NCI-H2107 treated with DMSO at 0.1 percent for 48 hours (cell line): ENCODE data around the gene CENPVL1.
"Not testable (repeated sequence)": the region's sequence is repeated elsewhere in the genome, so short reads cannot be mapped to it uniquely, and the experiment has no call there.

ENCODE experiments used
- DNase-seq: peaks from one replicate; lab custom pipeline; 2025; ENCODE audit not compliant: unreplicated experiment; lab: John Stamatoyannopoulos, UW

CENPVL1 gene

DNA sequence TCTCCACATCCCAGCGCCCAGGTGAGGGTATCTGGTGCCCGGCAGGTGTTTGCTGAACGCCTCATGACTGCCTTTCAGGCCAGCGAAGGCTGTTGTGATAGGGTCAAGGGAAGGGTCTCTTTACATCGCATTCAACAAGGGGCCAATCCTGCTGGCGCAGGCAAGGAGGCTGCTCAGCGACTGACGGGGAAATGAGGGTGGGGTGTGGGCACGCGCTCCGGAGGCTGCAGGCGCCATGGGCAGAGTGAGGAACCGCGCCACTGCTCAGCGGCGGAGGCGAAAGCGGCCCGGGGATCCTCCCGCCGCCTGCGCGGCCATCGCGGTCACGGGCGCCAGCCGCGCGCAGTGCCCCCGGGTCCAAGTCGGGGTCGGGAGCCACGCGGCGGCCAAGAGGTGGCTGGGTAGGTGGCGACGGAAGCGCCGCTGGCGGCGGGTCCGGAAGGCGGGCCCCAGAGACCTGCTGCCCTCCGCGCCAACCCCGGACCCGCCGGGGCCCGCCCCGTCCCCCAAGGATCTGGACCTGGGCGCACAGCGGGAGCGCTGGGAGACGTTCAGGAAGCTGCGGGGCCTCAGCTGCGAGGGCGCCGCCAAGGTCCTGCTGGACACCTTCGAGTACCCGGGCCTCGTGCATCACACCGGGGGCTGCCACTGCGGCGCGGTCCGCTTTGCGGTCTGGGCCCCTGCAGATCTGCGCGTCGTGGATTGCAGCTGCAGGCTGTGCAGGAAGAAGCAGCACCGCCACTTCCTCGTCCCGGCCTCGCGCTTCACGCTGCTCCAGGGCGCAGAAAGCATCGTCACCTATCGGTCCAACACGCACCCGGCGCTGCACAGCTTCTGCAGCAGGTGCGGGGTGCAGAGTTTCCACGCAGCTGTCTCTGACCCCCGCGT, at the start of gene CENPVL1:
CENPVL1 (plus strand) TSS at position 236 of the 888 bp plus-strand sequence; CDS start at position 236, 0 bp downstream.
- not testable (repeated sequence) for DNase-seq

DNA sequence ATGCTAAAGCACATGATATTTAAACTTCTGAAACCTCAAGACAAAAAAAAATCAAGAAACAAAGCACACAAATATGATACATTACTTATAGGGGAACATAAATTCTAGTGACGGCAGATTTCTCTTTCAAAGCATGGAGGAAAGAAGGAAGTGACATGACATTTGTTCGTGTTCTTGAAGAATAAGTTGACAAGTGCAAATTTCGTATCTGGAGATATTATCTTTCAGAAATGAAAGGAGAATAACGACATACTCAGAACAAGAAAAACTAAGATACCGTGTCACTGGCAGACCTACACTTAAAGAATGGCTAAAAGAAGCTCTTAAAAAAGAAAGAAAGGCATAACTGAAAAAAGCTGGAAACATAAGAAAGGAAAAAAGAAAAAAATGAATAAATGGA, 44.3 kb upstream of the CENPVL1 start:
- DNase-seq, result no peak

DNA sequence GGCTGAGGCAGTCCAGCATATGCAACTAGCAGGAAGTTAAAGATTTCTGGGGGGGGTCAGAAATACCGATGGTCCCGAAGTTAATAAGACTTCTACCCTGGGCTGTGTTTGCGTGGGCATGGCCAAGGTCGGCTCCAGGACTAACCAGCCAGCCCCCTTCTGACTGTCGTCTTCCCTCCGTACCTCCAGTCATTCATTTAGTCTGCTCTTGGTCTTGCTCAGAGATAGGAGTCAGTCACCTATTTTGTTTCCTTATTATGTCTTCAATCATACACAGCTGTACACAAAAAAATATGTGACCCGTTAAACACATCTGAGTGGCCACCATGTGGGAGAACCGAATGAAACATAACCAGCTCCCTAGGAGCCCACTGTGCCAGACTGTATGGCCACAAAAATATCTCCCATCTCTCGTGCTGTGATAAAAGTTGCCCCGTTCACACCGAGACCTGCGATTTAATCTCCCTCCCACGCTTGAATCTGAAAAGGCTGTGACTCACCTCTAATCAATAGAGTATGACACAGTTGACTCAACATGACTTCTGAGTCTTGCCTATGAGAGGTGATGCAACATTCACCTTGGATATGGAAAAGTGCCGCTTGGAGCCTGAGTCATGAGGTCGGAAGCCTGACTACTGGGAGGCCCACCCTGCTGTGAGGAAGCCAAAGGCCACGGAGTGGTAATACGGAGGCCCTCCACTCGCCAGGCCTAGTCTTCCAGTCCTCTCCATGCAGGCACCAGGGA, 30.5 kb upstream of the CENPVL1 start:
- DNase-seq, result not testable (repeated sequence)

DNA sequence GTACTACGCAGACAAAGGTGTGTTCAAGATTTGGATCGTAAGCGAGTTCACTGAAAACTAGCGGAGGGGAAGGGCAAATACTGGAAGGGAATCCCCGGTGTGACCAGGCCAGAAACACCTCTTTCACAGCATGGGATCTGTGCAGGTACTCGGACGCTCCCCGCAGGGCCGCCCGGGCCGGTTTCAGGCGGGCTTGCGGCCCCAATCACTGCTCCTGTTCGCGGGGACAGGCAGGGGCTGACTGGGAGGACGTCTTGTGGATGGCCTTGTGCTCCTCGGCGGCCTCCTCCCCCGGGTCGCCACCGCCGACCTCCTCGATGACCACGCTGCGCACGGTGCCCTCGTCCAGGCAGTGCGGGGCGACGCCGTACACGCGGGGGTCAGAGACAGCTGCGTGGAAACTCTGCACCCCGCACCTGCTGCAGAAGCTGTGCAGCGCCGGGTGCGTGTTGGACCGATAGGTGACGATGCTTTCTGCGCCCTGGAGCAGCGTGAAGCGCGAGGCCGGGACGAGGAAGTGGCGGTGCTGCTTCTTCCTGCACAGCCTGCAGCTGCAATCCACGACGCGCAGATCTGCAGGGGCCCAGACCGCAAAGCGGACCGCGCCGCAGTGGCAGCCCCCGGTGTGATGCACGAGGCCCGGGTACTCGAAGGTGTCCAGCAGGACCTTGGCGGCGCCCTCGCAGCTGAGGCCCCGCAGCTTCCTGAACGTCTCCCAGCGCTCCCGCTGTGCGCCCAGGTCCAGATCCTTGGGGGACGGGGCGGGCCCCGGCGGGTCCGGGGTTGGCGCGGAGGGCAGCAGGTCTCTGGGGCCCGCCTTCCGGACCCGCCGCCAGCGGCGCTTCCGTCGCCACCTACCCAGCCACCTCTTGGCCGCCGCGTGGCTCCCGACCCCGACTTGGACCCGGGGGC, 28.2 kb upstream of the CENPVL1 start:
- not testable (repeated sequence) for DNase-seq

DNA sequence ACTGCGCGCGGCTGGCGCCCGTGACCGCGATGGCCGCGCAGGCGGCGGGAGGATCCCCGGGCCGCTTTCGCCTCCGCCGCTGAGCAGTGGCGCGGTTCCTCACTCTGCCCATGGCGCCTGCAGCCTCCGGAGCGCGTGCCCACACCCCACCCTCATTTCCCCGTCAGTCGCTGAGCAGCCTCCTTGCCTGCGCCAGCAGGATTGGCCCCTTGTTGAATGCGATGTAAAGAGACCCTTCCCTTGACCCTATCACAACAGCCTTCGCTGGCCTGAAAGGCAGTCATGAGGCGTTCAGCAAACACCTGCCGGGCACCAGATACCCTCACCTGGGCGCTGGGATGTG, 27.6 kb upstream of the CENPVL1 start, which contains the start of gene CENPVL2:
CENPVL2 (minus strand) TSS at position 112 of the 343 bp plus-strand sequence; CDS start at position 112, 0 bp downstream.
- not testable (repeated sequence) for DNase-seq

DNA sequence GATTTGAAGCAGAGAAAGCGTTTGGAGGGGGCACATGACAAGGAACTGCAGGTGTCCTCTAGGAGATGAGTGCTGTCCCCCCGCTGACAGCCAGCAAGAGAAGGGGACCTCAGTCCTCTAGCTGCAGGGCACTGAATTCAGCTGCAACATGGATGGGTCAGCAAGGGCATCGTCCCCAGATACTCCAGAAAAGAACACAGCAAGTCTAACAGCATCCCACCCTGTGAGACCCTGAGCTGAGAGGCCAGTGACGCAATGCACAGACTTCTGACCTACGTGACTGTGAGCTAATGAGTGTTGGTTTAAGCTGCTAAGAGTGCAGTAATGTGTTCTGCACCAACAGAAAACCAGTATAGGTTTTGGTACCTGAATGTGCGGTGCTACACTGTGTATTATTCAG, 16.1 kb upstream of the CENPVL1 start:
- DNase-seq, result no peak

DNA sequence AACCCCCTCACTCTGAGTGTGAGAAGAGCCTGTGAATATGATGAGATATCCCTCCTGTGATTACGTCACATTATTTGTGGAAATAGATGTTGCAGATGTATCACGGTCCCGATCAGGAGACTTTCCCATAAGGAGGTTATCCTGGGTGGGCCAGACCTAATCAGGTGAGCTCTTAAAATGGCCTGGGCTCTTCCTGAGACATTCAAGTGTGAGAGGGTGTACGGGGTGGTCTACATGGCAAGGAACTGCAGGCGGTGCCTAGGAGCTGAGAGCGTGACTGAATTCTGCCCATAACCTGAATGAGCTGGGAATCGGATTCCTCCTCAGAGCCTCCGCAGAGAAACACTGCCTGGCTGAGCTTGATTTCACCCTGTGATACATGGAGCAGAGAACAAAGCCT, 12.9 kb upstream of the CENPVL1 start:
- no peak for DNase-seq

DNA sequence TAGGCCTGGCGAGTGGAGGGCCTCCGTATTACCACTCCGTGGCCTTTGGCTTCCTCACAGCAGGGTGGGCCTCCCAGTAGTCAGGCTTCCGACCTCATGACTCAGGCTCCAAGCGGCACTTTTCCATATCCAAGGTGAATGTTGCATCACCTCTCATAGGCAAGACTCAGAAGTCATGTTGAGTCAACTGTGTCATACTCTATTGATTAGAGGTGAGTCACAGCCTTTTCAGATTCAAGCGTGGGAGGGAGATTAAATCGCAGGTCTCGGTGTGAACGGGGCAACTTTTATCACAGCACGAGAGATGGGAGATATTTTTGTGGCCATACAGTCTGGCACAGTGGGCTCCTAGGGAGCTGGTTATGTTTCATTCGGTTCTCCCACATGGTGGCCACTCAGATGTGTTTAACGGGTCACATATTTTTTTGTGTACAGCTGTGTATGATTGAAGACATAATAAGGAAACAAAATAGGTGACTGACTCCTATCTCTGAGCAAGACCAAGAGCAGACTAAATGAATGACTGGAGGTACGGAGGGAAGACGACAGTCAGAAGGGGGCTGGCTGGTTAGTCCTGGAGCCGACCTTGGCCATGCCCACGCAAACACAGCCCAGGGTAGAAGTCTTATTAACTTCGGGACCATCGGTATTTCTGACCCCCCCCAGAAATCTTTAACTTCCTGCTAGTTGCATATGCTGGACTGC, 2.8 kb downstream of the CENPVL1 start:
- not testable (repeated sequence) for DNase-seq

DNA sequence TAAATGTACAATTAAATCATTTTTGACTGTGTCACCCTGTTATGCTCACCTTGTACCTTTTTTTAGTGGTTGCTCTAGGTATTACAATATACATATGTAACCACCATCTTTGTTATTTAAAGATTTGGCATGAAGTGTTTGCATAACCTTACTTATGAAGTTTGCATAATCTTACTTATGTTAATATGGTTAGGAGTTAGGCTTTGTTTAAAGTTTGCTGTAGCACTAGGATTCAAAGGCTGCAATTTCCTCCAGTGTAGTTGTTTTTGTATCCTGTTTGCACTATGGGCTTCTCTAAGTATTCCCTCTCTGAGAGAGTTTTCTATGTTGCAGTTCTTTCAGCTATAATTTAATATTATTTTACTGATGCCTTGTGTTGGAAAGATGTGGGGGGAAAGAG, 17.9 kb downstream of the CENPVL1 start:
- no peak for DNase-seq

DNA sequence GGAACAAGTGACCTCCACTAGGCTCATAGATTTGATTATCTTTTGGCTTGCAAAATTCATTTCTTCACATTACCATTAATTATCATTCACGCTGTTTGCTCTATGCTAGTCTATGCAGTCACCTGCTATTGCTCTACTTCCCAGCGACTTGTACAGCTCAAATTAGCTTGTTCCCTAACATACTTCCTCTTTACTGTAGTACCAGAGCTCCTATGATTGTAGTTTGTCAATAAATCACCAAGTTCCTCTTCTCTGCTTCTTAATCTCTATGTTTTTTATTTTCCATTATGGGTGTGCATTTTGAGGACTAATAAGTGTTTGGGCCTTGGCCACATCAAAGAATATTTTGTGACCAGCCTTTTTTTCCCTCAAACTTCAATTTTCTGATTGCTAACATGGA, 26.8 kb downstream of the CENPVL1 start:
- DNase-seq, result no peak

DNA sequence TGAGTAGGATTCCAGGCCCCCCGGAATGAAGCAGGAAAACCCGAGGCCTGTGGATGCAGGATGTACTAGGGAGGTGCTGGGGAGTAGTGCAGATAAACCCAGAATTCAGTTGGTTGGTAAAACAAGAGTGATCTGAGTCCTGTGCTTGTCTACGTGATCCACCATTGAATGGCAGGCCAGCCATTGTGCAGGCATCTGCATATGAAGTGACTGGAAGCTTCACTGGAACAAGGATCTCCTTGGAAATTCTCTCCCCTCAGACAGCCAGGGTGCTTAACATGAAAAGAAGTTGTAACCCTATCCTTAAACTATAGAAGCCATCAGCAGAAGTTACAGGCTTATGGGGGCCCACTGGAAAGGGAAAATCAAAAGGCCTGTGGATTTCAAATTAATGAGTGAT, 32.3 kb downstream of the CENPVL1 start:
- no peak for DNase-seq

DNA sequence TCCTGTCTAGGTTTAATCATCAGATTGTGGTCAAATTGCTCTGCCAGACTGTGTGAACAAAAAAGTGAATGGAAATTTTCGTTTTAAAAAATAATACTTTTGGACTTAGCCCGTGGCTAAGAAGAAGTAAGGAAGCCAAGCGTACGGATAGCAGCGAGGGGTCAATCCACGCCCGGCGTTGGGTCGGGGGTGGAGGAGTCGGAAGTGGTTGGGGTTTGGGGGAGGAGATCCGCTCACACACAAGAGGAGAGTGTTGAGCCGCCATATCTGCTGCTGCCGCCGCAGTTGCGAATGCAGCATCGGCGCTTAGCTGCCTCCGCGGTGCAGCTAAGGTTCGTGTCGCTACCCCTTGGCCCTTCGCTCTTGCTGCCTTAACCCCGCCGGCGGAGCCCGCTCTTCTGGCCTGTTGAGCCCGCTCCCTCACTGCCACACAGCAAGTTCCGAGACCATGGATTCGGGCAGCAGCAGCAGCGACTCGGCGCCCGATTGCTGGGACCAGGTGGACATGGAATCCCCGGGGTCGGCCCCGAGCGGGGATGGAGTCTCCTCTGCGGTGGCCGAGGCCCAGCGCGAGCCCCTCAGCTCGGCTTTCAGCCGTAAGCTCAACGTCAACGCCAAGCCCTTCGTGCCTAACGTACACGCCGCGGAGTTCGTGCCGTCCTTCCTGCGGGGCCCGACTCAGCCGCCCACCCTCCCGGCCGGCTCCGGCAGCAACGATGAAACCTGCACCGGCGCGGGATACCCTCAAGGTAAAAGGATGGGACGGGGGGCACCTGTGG, 33.1 kb downstream of the CENPVL1 start, which contains the start of gene GSPT2:
GSPT2 (plus strand) TSS at position 264 of the 779 bp plus-strand sequence; CDS start at position 449, 185 bp downstream.
- peak; percentile 61 for DNase-seq

DNA sequence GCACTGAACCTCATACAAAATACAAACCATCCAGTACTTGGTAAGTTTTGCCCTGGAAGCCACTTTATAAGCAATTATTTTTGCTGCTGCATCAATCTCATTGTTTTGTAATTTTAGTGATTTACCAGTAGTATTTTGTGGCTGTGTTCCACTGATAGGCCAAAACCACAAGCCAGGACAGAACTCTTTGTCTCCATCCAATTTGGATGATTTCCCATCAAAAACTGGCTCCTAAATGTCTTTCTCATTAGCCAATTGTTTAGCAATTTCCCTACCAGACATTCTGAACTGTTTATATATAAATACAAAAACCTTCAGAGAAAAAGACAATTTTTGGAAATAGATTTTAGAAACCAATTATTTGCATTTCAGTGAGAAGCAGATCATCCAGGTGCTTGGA, 37.4 kb downstream of the CENPVL1 start:
- DNase-seq, result no peak

DNA sequence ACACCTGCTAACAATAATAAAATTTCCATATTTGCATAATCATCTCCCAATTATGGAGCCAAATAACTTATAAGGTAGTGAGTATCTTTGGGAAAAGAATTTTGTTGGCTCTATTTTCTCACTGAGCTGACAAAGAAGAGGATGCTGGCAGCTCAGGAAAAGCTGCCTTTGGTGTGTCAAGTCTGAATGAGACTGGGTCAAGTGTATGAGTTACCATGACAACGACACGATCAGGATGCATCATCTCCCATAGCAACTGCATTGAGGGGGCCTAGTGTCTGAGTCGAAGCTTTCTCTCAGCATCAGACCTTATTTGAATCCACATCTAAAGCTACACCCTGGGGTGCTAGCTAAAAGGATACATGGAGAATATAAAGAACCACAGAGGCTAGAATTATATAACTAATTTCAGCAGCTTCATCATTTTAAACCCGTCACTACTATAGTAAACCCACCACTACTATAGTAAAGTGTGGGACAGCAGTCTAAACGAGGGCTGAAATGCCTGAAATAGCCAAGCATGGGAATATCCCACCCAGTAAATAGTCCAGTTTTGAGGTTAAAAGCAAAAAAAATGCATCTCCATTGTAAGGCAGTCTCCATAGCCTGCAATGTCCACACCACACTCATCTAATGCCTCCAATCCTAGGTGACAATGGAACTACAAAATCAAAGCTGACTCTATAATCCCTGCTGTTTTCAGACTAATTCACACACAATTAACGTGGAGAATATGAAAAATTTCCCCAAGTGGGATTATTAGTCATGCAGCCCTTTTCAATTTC, 48.9 kb downstream of the CENPVL1 start:
- DNase-seq, result no peak

DNA sequence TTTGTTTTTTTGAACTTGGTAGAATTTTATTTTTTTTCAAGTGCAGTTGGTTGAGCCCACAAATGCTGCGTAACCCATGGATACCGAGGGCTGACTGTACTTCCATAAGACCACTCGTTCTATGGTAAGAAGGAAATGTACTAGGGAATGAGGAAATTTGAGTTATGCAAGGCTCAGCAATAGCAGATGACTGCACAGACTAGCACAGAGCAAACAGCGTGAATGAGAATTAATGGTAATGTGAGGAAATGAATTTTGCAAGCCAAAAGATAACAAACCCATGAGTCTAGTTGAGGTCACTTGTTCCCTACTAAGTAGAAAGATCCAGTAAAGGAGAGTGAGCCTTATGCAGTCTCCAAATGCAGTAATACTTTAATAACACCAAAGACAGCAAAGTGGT, 50.3 kb downstream of the CENPVL1 start:
- DNase-seq, result no peak
